A549 (cell line): ENCODE results near the gene FAM240A. TPM values are rescaled to one million over a fixed set of nuclear protein-coding genes. Genes with fewer than 3 reads are reported as not detected.

Experiments
- ATAC-seq, 2 experiments: fragments of 200-7000 bp in 1 of 2; fragments of >200 bp in 1 of 2; cut with Nextera tagmentation in 1 of 2; cut with Tn5 transposase in 1 of 2; 3 replicates each; pipeline versions ENCODE4 v1.8.0 to v1.9.1; 2018 to 2020; ENCODE audit warnings: mild to moderate bottlenecking in 1 of 2, moderate library complexity in 1 of 2
- CTCF ChIA-PET: fragments of 300-600 bp; sonication (Branson Sonifier 250); formaldehyde crosslinking; extraction: SDS; loops from one replicate; lab custom pipeline; 2021; ENCODE audit warnings: antibody characterized with exemption, inconsistent platforms; lab: Yijun Ruan, JAX
- POLR2A ChIA-PET: fragments of 350-600 bp; formaldehyde crosslinking; extraction: SDS; loops from one replicate; lab custom pipeline; 2021; ENCODE audit warnings: antibody characterized with exemption, inconsistent platforms; lab: Yijun Ruan, JAX
- DNase-seq, 2 experiments: peaks; one replicate each; pipeline versions ENCODE4 v3.0.0 to v3.0.0-alpha.2; 2011 to 2016; ENCODE audit warnings: low read depth in 1 of 2, low spot score in 1 of 2
- FAIRE-seq: peaks from 2 replicates; lab custom pipeline; 2011; peaks lifted over from hg19 to GRCh38; lab: Jason Lieb, UNC
- H3K27ac ChIP-seq, 2 experiments: fragments of >200 bp; sonication (Bioruptor Twin); formaldehyde crosslinking; 3 replicates each; pipeline ENCODE4 v1.5.1; 2016 to 2017
- H3K4me1 ChIP-seq: fragments of >200 bp; sonication (Bioruptor Twin); formaldehyde crosslinking; 3 replicates; pipeline ENCODE4 v1.6.1; 2016
- H3K4me2 ChIP-seq: fragments of >200 bp; sonication (Bioruptor Twin); formaldehyde crosslinking; 3 replicates; pipeline ENCODE4 v1.6.1; 2016
- H3K4me3 ChIP-seq: fragments of >200 bp; sonication (Bioruptor Twin); formaldehyde crosslinking; 3 replicates; pipeline ENCODE4 v1.5.1; 2016
- H3K9me3 ChIP-seq: fragments of >200 bp; sonication (Bioruptor Twin); formaldehyde crosslinking; 3 replicates; pipeline ENCODE4 v1.6.1; 2016
- BHLHE40 ChIP-seq: IDR thresholded peaks from 2 replicates; pipeline ENCODE4 v1.6.1; 2012; ENCODE audit warnings: low read depth, low read length, inconsistent platforms
- CHD2 ChIP-seq: fragments of 150-350 bp; IDR thresholded peaks from 2 replicates; pipeline ENCODE4 v1.6.1; 2014; ENCODE audit warnings: low read length; ENCODE audit not compliant: partially characterized antibody
- EHF ChIP-seq: fragments of 250-450 bp; sonication (Bioruptor Pico); IDR thresholded peaks from 2 replicates; pipeline ENCODE4 v1.5.0; 2020; ENCODE audit warnings: mild to moderate bottlenecking
- EHMT2 ChIP-seq: fragments of 200-600 bp; sonication (generic); IDR thresholded peaks from 2 replicates; pipeline ENCODE4 v1.6.1; 2016; ENCODE audit warnings: antibody characterized with exemption, low read depth, mild to moderate bottlenecking, moderate library complexity
- ESRRA ChIP-seq: fragments of 150-350 bp; IDR thresholded peaks from 2 replicates; pipeline ENCODE4 v1.6.1; 2014; ENCODE audit warnings: mild to moderate bottlenecking, low read length, borderline replicate concordance
- FOSL2 ChIP-seq, 2 experiments: fragments of 450-650 bp in 1 of 2; fragments of >200 bp in 1 of 2; sonication (Bioruptor Twin) in 1 of 2; formaldehyde crosslinking; IDR thresholded peaks; 2 replicates each; pipeline versions ENCODE4 v1.5.0 to v1.6.1; 2016 to 2020; ENCODE audit warnings: mild to moderate bottlenecking in 1 of 2, moderate library complexity in 1 of 2
- HES2 ChIP-seq: fragments of >200 bp; sonication (Bioruptor Twin); formaldehyde crosslinking; IDR thresholded peaks from 2 replicates; pipeline ENCODE4 v1.6.1; 2016
- HEYL ChIP-seq: fragments of 250-450 bp; sonication (Bioruptor Pico); IDR thresholded peaks from 2 replicates; pipeline ENCODE4 v1.8.0; 2021; ENCODE audit warnings: mild to moderate bottlenecking, moderate library complexity
- HOXB5 ChIP-seq: fragments of 250-450 bp; sonication (Bioruptor Pico); IDR thresholded peaks from 2 replicates; pipeline ENCODE4 v1.5.0; 2020; ENCODE audit warnings: mild to moderate bottlenecking, moderate library complexity
- JUN ChIP-seq, 2 experiments: fragments of >200 bp; sonication (Bioruptor Twin); formaldehyde crosslinking; IDR thresholded peaks; 2 replicates in 1 of 2; 3 replicates in 1 of 2; pipeline ENCODE4 v1.6.1; 2016 to 2017
- JUNB ChIP-seq: fragments of >200 bp; sonication (Bioruptor Twin); formaldehyde crosslinking; IDR thresholded peaks from 2 replicates; pipeline ENCODE4 v1.6.1; 2016
- KDM1A ChIP-seq: fragments of 200-600 bp; sonication (generic); IDR thresholded peaks from 2 replicates; pipeline ENCODE4 v1.6.1; 2016; ENCODE audit warnings: low read depth, mild to moderate bottlenecking
- KDM5A ChIP-seq: fragments of 200-600 bp; sonication (generic); IDR thresholded peaks from 2 replicates; pipeline ENCODE4 v1.6.1; 2016; ENCODE audit warnings: antibody characterized with exemption, mild to moderate bottlenecking
- NPAS2 ChIP-seq: fragments of 250-450 bp; sonication (Bioruptor Pico); IDR thresholded peaks from 2 replicates; pipeline ENCODE4 v1.8.0; 2022; ENCODE audit warnings: mild to moderate bottlenecking, moderate library complexity, borderline replicate concordance
- POLR2A ChIP-seq: IDR thresholded peaks from 2 replicates; pipeline ENCODE4 v1.6.1; 2012; ENCODE audit warnings: mild to moderate bottlenecking, low read length
- POLR2AphosphoS2 ChIP-seq: conservative IDR thresholded peaks from 2 replicates; pipeline ENCODE4 v1.6.1; 2012; ENCODE audit warnings: low read length, improper control_type of control experiment, inconsistent platforms
- RCOR1 ChIP-seq: fragments of 150-350 bp; IDR thresholded peaks from 2 replicates; pipeline ENCODE4 v1.6.1; 2014; ENCODE audit warnings: antibody characterized with exemption, low read length, low read depth
- RNF2 ChIP-seq: fragments of 200-600 bp; sonication (generic); IDR thresholded peaks from 2 replicates; pipeline ENCODE4 v1.6.1; 2016; ENCODE audit warnings: low read depth, mild to moderate bottlenecking, antibody characterized with exemption, moderate library complexity, borderline replicate concordance
- ZNF302 ChIP-seq: fragments of 250-450 bp; sonication (Bioruptor Pico); IDR thresholded peaks from 2 replicates; pipeline ENCODE4 v1.9.0; 2021; ENCODE audit warnings: inconsistent platforms, mild to moderate bottlenecking, moderate library complexity
- ZSCAN20 ChIP-seq: fragments of 250-450 bp; sonication (Bioruptor Pico); IDR thresholded peaks from 2 replicates; pipeline ENCODE4 v1.8.0; 2022; ENCODE audit warnings: mild to moderate bottlenecking, moderate library complexity
- WGBS: methylation state at CpG from one replicate; pipeline ENCODE4 v1.1.6; 2017; ENCODE audit errors: missing lambda C conversion rate; 5-methylcytosine and 5-hydroxymethylcytosine counted together
- polyA plus RNA-seq, 4 experiments: library from polyadenylated mRNA; depleted of rRNA in 3 of 4; stranded (reverse); fragments of >200 nt; fragmentation: RNase III in 1 of 4; extraction: RNeasy Plus Mini Kit Qiagen cat#74134 plus additional on column Dnase treatment in 1 of 4; gene quantifications; 2 replicates in 3 of 4; 3 replicates in 1 of 4; pipeline ENCODE4 v1.2.3, GENCODE V29; 2011 to 2017
- TF ChIP-seq, protein P1 (sequence below): fragments of 250-450 bp; sonication (Bioruptor Pico); IDR thresholded peaks from 2 replicates; pipeline ENCODE4 v1.5.0; 2021; ENCODE audit warnings: mild to moderate bottlenecking, moderate library complexity, borderline replicate concordance
- TF ChIP-seq, protein P2 (sequence below): fragments of 150-350 bp; IDR thresholded peaks from 2 replicates; pipeline ENCODE4 v1.6.1; 2014; ENCODE audit warnings: low read depth, mild to moderate bottlenecking, low read length
- TF ChIP-seq, protein P3 (sequence below): IDR thresholded peaks from 2 replicates; pipeline ENCODE4 v1.6.1; 2012
- TF ChIP-seq, protein P4 (sequence below): fragments of 200-600 bp; sonication (generic); IDR thresholded peaks from 2 replicates; pipeline ENCODE4 v1.6.1; 2016; ENCODE audit warnings: antibody characterized with exemption, mild to moderate bottlenecking, moderate library complexity
- TF ChIP-seq, protein P5 (sequence below): fragments of 450-650 bp; IDR thresholded peaks from 2 replicates; pipeline ENCODE4 v1.6.1; 2014; ENCODE audit warnings: antibody characterized with exemption

Gene FAM240A
- polyA plus RNA-seq, 2 of the 4 experiments (the other 2 are of a cell fraction): not detected

DNA sequence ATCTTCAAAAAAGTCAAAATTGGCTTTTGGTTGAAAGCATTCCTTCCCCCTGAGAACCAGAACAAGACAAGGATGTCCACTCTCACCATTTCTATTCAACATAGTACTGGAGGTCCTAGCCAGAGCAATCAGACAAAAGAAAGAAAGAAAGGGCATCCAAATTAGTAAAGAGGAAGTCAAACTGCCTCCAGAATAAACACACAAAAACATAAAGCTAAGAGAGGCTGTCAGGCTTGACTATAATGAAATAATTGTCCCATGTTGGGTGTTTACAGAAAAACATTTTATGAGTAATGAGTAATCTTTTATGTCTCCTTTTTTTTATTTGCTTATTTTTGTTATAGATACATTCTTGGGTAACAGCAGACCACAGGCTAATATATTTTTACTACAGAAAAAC, 18.3 kb upstream of the FAM240A start (continued):
- TF ChIP-seq, protein P1, sequence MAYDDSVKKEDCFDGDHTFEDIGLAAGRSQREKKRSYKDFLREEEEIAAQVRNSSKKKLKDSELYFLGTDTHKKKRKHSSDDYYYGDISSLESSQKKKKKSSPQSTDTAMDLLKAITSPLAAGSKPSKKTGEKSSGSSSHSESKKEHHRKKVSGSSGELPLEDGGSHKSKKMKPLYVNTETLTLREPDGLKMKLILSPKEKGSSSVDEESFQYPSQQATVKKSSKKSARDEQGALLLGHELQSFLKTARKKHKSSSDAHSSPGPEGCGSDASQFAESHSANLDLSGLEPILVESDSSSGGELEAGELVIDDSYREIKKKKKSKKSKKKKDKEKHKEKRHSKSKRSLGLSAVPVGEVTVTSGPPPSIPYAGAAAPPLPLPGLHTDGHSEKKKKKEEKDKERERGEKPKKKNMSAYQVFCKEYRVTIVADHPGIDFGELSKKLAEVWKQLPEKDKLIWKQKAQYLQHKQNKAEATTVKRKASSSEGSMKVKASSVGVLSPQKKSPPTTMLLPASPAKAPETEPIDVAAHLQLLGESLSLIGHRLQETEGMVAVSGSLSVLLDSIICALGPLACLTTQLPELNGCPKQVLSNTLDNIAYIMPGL: no peak
- TF ChIP-seq POLR2A: no peak
- TF ChIP-seq HES2: no peak
- TF ChIP-seq HEYL (CRISPR knock-in tag): no peak
- TF ChIP-seq ESRRA: no peak
- no peak for TF ChIP-seq EHF
- no peak for TF ChIP-seq JUN (IDR thresholded peaks at IDR 0.05)
- TF ChIP-seq, protein P2, sequence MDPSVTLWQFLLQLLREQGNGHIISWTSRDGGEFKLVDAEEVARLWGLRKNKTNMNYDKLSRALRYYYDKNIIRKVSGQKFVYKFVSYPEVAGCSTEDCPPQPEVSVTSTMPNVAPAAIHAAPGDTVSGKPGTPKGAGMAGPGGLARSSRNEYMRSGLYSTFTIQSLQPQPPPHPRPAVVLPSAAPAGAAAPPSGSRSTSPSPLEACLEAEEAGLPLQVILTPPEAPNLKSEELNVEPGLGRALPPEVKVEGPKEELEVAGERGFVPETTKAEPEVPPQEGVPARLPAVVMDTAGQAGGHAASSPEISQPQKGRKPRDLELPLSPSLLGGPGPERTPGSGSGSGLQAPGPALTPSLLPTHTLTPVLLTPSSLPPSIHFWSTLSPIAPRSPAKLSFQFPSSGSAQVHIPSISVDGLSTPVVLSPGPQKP: no peak
- TF ChIP-seq, protein P3, sequence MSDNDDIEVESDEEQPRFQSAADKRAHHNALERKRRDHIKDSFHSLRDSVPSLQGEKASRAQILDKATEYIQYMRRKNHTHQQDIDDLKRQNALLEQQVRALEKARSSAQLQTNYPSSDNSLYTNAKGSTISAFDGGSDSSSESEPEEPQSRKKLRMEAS: no peak
- TF ChIP-seq POLR2AphosphoS2: no peak
- no peak for TF ChIP-seq KDM5A

- ATAC-seq (no peak), DNase-seq (no peak), FAIRE-seq (no peak)
- H3K4me2 ChIP-seq: no peak overlapping the region
- no peak overlapping the region for H3K4me3 ChIP-seq
- ChIA-PET CTCF (no interaction called here), POLR2A (no interaction called here)
- H3K9me3 ChIP-seq: no peaks in the 10 kb centered on the region
- no peak overlapping the region for H3K27ac ChIP-seq
- no peaks in the 10 kb centered on the region for H3K4me1 ChIP-seq
- TF ChIP-seq RCOR1 (no peak), NPAS2 (CRISPR knock-in tag) (no peak), KDM1A (no peak), ZSCAN20 (CRISPR knock-in tag) (no peak), POLR2A (no peak), FOSL2 (IDR thresholded peaks at IDR 0.05) (no peak), FOSL2 (CRISPR knock-in tag; IDR thresholded peaks at IDR 0.05) (no peak), JUNB (no peak), EHMT2 (no peak), HOXB5 (no peak), HEYL (CRISPR knock-in tag) (no peak), BHLHE40 (no peak), RNF2 (no peak), CHD2 (no peak), HES2 (no peak), ZNF302 (CRISPR knock-in tag) (no peak)
- TF ChIP-seq, protein P3: no peak
- TF ChIP-seq, protein P4, sequence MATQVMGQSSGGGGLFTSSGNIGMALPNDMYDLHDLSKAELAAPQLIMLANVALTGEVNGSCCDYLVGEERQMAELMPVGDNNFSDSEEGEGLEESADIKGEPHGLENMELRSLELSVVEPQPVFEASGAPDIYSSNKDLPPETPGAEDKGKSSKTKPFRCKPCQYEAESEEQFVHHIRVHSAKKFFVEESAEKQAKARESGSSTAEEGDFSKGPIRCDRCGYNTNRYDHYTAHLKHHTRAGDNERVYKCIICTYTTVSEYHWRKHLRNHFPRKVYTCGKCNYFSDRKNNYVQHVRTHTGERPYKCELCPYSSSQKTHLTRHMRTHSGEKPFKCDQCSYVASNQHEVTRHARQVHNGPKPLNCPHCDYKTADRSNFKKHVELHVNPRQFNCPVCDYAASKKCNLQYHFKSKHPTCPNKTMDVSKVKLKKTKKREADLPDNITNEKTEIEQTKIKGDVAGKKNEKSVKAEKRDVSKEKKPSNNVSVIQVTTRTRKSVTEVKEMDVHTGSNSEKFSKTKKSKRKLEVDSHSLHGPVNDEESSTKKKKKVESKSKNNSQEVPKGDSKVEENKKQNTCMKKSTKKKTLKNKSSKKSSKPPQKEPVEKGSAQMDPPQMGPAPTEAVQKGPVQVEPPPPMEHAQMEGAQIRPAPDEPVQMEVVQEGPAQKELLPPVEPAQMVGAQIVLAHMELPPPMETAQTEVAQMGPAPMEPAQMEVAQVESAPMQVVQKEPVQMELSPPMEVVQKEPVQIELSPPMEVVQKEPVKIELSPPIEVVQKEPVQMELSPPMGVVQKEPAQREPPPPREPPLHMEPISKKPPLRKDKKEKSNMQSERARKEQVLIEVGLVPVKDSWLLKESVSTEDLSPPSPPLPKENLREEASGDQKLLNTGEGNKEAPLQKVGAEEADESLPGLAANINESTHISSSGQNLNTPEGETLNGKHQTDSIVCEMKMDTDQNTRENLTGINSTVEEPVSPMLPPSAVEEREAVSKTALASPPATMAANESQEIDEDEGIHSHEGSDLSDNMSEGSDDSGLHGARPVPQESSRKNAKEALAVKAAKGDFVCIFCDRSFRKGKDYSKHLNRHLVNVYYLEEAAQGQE: no peak
- TF ChIP-seq, protein P5, sequence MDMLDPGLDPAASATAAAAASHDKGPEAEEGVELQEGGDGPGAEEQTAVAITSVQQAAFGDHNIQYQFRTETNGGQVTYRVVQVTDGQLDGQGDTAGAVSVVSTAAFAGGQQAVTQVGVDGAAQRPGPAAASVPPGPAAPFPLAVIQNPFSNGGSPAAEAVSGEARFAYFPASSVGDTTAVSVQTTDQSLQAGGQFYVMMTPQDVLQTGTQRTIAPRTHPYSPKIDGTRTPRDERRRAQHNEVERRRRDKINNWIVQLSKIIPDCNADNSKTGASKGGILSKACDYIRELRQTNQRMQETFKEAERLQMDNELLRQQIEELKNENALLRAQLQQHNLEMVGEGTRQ: no peak
- TF ChIP-seq, protein P1: no peak
- 51% methylated on average over 4 of the region's 4 CpGs for WGBS
These were observed 17.6 kb upstream of the FAM240A start for GRCh38 chr3:46594723-46595122.
